ENCODE measurements around the gene ABLIM2. TPM values are rescaled to one million over a fixed set of nuclear protein-coding genes. Genes with fewer than 3 reads are reported as not detected.

The ABLIM2 gene
- total RNA-seq, 3 donors from 2014 or later (not counting 1 experiment from before 2014, with no cell fraction given): 0.71 to 2.8 (median 1.3) TPM

- Histone ChIP-seq H3K27ac (ENCODE audit: low read length) (no peak overlapping the region), H3K36me3 (ENCODE audit: control insufficient read depth, insufficient read depth, low read length) (no peaks in the 10 kb centered on the region), H3K4me1 (ENCODE audit: control insufficient read depth, insufficient read depth, low read length) (no peaks in the 10 kb centered on the region), H3K9me3 (ENCODE audit: control insufficient read depth, insufficient read depth, low read length) (no peaks in the 10 kb centered on the region), H3K4me3 (ENCODE audit: low read length) (no peak overlapping the region), H3K27me3 (ENCODE audit: control insufficient read depth, insufficient read depth, low read length) (peaks cover 2% of the 10 kb centered on the region)
- Mint-ChIP-seq H3K36me3 (no peaks in the 10 kb centered on the region), H3K4me3 (no peak overlapping the region), H3K27ac (no peak overlapping the region), H3K27me3 (ENCODE audit: low read depth in 2 of 2) (peaks cover 0 to 16% of the 10 kb centered on the region in 2 donors), H3K4me1 (no peaks in the 10 kb centered on the region), H3K9me3 (no peaks in the 10 kb centered on the region)
- DNase-seq (no peak), ATAC-seq (no peak)
- 72% methylated on average over 7 of the region's 7 CpGs for WGBS (ENCODE audit: insufficient coverage)
- TF ChIP-seq, protein P1, sequence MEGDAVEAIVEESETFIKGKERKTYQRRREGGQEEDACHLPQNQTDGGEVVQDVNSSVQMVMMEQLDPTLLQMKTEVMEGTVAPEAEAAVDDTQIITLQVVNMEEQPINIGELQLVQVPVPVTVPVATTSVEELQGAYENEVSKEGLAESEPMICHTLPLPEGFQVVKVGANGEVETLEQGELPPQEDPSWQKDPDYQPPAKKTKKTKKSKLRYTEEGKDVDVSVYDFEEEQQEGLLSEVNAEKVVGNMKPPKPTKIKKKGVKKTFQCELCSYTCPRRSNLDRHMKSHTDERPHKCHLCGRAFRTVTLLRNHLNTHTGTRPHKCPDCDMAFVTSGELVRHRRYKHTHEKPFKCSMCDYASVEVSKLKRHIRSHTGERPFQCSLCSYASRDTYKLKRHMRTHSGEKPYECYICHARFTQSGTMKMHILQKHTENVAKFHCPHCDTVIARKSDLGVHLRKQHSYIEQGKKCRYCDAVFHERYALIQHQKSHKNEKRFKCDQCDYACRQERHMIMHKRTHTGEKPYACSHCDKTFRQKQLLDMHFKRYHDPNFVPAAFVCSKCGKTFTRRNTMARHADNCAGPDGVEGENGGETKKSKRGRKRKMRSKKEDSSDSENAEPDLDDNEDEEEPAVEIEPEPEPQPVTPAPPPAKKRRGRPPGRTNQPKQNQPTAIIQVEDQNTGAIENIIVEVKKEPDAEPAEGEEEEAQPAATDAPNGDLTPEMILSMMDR (IDR thresholded peaks at IDR 0.05): no peak
- intact Hi-C loops (cut with micrococcal nuclease): no loop called here
Measured at GRCh38 chr4:8076023-8076422, 82.6 kb downstream of the ABLIM2 start.

- Histone ChIP-seq H3K27ac (ENCODE audit: low read length) (no peak overlapping the region), H3K4me1 (ENCODE audit: control insufficient read depth, insufficient read depth, low read length) (no peaks in the 10 kb centered on the region), H3K9me3 (ENCODE audit: control insufficient read depth, insufficient read depth, low read length) (no peaks in the 10 kb centered on the region), H3K36me3 (ENCODE audit: control insufficient read depth, insufficient read depth, low read length) (no peaks in the 10 kb centered on the region), H3K4me3 (ENCODE audit: low read length) (no peak overlapping the region), H3K27me3 (ENCODE audit: control insufficient read depth, insufficient read depth, low read length) (peaks cover 2% of the 10 kb centered on the region)
- Mint-ChIP-seq H3K9me3 (no peaks in the 10 kb centered on the region), H3K27me3 (ENCODE audit: low read depth in 2 of 2) (peaks cover 0 to 11% of the 10 kb centered on the region in 2 donors), H3K4me3 (no peak overlapping the region), H3K4me1 (no peaks in the 10 kb centered on the region), H3K36me3 (no peaks in the 10 kb centered on the region), H3K27ac (no peak overlapping the region)
- intact Hi-C loops (cut with micrococcal nuclease): no loop called here
- ATAC-seq (no peak), DNase-seq (no peak)
- 78% methylated on average over 17 of the region's 17 CpGs for WGBS (ENCODE audit: insufficient coverage)
- TF ChIP-seq, protein P1 (IDR thresholded peaks at IDR 0.05): no peak
Measured at GRCh38 chr4:8073206-8073863, 85.3 kb downstream of the ABLIM2 start.

- H3K9me3 ChIP-seq (ENCODE audit: control insufficient read depth, insufficient read depth, low read length): no peaks in the 10 kb centered on the region
- 76% methylated on average over 20 of the region's 20 CpGs for WGBS (ENCODE audit: insufficient coverage)
- peaks cover 2% of the 10 kb centered on the region for H3K27me3 ChIP-seq (ENCODE audit: control insufficient read depth, insufficient read depth, low read length)
- Mint-ChIP-seq H3K27me3 (ENCODE audit: low read depth in 2 of 2) (peaks cover 0 to 11% of the 10 kb centered on the region in 2 donors), H3K9me3 (no peaks in the 10 kb centered on the region), H3K27ac (no peak overlapping the region), H3K36me3 (no peaks in the 10 kb centered on the region), H3K4me3 (no peak overlapping the region), H3K4me1 (no peaks in the 10 kb centered on the region)
- no peak overlapping the region for H3K4me3 ChIP-seq (ENCODE audit: low read length)
- TF ChIP-seq, protein P1 (IDR thresholded peaks at IDR 0.05): no peak
- H3K4me1 ChIP-seq (ENCODE audit: control insufficient read depth, insufficient read depth, low read length): no peaks in the 10 kb centered on the region
- H3K27ac ChIP-seq (ENCODE audit: low read length): no peak overlapping the region
- intact Hi-C loops (cut with micrococcal nuclease): no loop called here
- ATAC-seq (no peak), DNase-seq (no peak)
- no peaks in the 10 kb centered on the region for H3K36me3 ChIP-seq (ENCODE audit: control insufficient read depth, insufficient read depth, low read length)
Measured at GRCh38 chr4:8072235-8072968, 86.2 kb downstream of the ABLIM2 start.
